Hepatic stellate cell (primary cell): ENCODE data around the gene NHLRC4.

ENCODE experiments used
- DNase-seq: peaks from one replicate; pipeline ENCODE4 v3.0.0; 2011; ENCODE audit warnings: low spot score

NHLRC4 gene

GRCh38 chr16:530111-530817, 36.5 kb upstream of the NHLRC4 start:
- no peak for DNase-seq

GRCh38 chr16:531494-532125, 35.2 kb upstream of the NHLRC4 start:
- DNase-seq = no peak

GRCh38 chr16:533391-534123, 33.2 kb upstream of the NHLRC4 start:
- no peak for DNase-seq

- no peak for DNase-seq
Observed at GRCh38 chr16:534135-534534, 32.7 kb upstream of the NHLRC4 start.

- DNase-seq = no peak
Observed at GRCh38 chr16:534856-535445, 31.9 kb upstream of the NHLRC4 start.

GRCh38 chr16:535446-536405, 31.1 kb upstream of the NHLRC4 start:
- peak; percentile 91 for DNase-seq

- DNase-seq = no peak
Observed at GRCh38 chr16:536746-537145, 30.1 kb upstream of the NHLRC4 start.

- DNase-seq = no peak
Observed at GRCh38 chr16:537415-538335, 29.1 kb upstream of the NHLRC4 start.

GRCh38 chr16:539901-540530, 26.8 kb upstream of the NHLRC4 start:
- peak; percentile 95 for DNase-seq

- no peak for DNase-seq
Observed at GRCh38 chr16:540645-541340, 26.0 kb upstream of the NHLRC4 start.

- no peak for DNase-seq
Observed at GRCh38 chr16:543301-544164, 23.3 kb upstream of the NHLRC4 start.

- DNase-seq = no peak
Observed at GRCh38 chr16:544517-544916, 22.3 kb upstream of the NHLRC4 start.

GRCh38 chr16:546909-547770, 19.7 kb upstream of the NHLRC4 start:
- DNase-seq = no peak

GRCh38 chr16:548586-548985, 18.2 kb upstream of the NHLRC4 start:
- no peak for DNase-seq

- no peak for DNase-seq
Observed at GRCh38 chr16:549544-550263, 17.1 kb upstream of the NHLRC4 start.

GRCh38 chr16:551210-551609, 15.6 kb upstream of the NHLRC4 start:
- no peak for DNase-seq

GRCh38 chr16:552171-552570, 14.6 kb upstream of the NHLRC4 start:
- no peak for DNase-seq
